ENCODE measurements around the gene SPATA9.
"Not testable (repeated sequence)": the region's sequence is repeated elsewhere in the genome, so short reads cannot be mapped to it uniquely, and the experiment has no call there.

SPATA9 gene

DNA sequence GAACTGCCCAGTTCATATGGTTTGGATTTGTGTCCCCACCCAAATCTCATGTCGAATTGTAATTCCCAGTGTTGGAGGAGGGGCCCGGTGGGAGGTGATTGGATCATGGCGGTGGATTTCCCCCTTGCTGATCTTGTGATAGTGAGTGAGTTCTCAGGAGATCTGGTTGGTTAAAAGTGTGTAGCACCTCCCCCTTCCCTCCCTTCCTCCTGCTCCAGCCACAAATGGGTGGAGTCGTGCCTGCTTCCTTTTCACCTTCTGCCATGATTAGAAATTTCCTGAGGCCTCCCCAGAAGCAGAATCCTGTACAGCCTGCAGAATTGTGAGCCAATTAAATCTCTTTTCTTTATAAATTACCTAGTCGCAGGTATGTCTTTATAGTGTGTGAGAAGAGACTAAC, 23.4 kb upstream of the SPATA9 start:
- not testable (repeated sequence) for H3K4me3 ChIP-seq (ENCODE audit: low read length); H3K4me1 ChIP-seq (ENCODE audit: control insufficient read depth, insufficient read depth, low read length); DNase-seq (ENCODE audit: low read depth, low spot score); H3K36me3 ChIP-seq (ENCODE audit: control insufficient read depth, insufficient read depth, low read length); H3K9me3 ChIP-seq (ENCODE audit: control insufficient read depth, insufficient read depth, low read length); H3K27ac ChIP-seq (ENCODE audit: low read length); H3K27me3 ChIP-seq (ENCODE audit: control insufficient read depth, insufficient read depth, low read length)
- WGBS (ENCODE audit: insufficient coverage, insufficient read length): no CpG with 5 or more reads among the region's 5 CpGs

DNA sequence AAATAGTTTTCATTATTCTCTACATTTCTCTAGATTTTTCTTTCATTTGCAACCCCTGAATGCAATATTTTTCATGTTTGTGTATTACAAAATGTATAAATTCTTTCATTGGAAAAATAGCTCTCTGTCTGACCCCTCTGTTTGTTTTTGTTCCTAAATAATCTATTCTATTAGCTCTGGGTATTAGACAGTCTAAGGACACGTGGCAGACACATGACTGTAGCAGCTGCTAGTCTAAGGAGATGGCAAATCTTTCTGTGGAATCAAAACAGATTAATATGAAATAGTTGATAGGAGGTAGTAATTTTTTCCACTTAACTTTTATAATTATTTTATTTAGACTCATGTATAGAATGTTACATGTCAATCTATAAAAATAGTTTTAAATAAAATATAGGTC, 21.4 kb upstream of the SPATA9 start:
- Histone ChIP-seq H3K36me3 (ENCODE audit: control insufficient read depth, insufficient read depth, low read length) (no peaks in the 10 kb centered on the region), H3K27me3 (ENCODE audit: control insufficient read depth, insufficient read depth, low read length) (no peaks in the 10 kb centered on the region), H3K27ac (ENCODE audit: low read length) (no peak overlapping the region), H3K9me3 (ENCODE audit: control insufficient read depth, insufficient read depth, low read length) (no peaks in the 10 kb centered on the region), H3K4me1 (ENCODE audit: control insufficient read depth, insufficient read depth, low read length) (no peaks in the 10 kb centered on the region), H3K4me3 (ENCODE audit: low read length) (no peak overlapping the region)
- no CpG with 5 or more reads among the region's 1 CpG for WGBS (ENCODE audit: insufficient coverage, insufficient read length)
- no peak for DNase-seq (ENCODE audit: low read depth, low spot score)

DNA sequence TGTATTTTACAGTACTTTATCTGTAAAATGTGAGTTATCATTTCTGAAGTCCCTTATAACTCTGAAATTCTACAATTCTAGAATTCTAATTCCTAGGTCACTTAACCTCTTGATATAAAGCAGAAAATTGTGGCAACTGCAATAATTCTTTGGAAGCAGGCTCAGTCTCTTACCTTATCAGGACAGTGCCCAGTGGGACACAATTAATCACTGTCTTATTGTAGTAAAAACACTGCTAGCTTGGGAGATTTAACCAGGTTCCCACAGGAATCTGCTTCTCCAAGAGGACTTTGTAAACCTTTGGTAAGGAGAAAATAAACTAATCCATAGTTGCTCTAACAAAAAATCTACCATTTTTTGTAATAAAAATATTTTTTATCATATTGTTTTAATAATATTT, 18.3 kb upstream of the SPATA9 start:
- H3K4me1 ChIP-seq (ENCODE audit: control insufficient read depth, insufficient read depth, low read length): no peaks in the 10 kb centered on the region
- no peaks in the 10 kb centered on the region for H3K36me3 ChIP-seq (ENCODE audit: control insufficient read depth, insufficient read depth, low read length)
- H3K9me3 ChIP-seq (ENCODE audit: control insufficient read depth, insufficient read depth, low read length): no peaks in the 10 kb centered on the region
- H3K27me3 ChIP-seq (ENCODE audit: control insufficient read depth, insufficient read depth, low read length): no peaks in the 10 kb centered on the region
- H3K4me3 ChIP-seq (ENCODE audit: low read length): no peak overlapping the region
- no peak for DNase-seq (ENCODE audit: low read depth, low spot score)
- no peak overlapping the region for H3K27ac ChIP-seq (ENCODE audit: low read length)

DNA sequence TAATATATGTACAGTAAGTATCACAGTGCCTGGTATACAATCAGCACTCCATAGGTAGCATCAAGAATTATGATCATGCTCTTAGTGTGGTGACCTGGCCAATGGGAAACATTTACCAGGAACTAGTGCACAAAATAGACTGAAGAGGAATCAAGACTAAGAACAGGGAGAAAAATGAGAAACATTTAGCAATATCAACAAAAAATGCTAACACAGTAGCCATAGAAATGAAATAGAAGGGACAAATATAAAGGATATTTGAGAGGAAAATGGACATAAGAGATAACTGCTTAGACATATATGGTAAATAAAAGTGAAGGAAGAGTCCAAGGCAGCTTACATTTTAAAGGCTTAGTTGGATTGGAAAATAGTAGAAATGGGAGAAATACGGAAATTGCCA, 16.5 kb upstream of the SPATA9 start:
- H3K9me3 ChIP-seq (ENCODE audit: control insufficient read depth, insufficient read depth, low read length): no peaks in the 10 kb centered on the region
- no peaks in the 10 kb centered on the region for H3K4me1 ChIP-seq (ENCODE audit: control insufficient read depth, insufficient read depth, low read length)
- DNase-seq (ENCODE audit: low read depth, low spot score): no peak
- no peak overlapping the region for H3K27ac ChIP-seq (ENCODE audit: low read length)
- H3K27me3 ChIP-seq (ENCODE audit: control insufficient read depth, insufficient read depth, low read length): no peaks in the 10 kb centered on the region
- WGBS (ENCODE audit: insufficient coverage, insufficient read length): 100% methylated on average over 1 of the region's 1 CpG
- no peaks in the 10 kb centered on the region for H3K36me3 ChIP-seq (ENCODE audit: control insufficient read depth, insufficient read depth, low read length)
- no peak overlapping the region for H3K4me3 ChIP-seq (ENCODE audit: low read length)

DNA sequence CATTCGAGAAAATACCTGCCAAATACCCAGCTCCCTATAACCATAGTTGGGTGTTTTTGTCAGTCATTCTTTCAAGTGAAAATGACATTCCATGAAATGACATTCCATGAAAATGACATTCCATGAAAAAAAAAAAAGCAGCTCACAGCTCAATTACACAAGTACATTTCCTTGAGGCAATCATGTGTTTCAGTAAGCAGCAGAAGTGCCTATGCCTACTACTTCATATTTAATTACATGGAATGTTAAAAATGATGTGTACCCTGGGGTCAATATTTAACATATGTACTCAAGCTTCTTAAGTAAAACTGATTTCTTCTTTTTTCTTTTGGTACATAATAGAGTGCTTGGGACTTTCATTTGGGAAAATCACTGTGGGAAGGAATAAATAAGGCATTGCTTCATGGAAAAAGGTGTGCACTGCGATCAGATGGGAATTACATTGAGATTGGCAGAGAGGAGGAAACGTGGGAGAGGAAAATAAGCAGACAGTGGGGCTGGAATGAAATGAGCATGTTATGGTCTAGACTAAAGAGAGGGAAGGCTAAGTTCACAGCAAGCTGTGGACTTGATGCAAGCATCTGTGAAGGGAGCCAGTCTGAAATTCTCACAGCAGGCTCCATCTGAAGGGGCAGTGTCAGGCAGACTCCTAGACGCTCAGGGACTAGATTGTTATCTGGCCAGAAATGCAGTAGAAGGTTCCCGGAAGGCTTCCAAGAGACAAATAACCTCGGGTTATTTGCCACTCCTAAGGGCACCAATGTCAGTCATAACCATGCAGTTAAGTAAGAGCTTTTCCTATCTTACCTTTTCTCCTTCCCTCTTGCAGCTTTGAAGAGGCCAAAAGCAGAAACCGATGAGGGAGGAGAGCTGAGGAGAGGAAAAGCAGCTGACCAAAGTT, 15.2 kb upstream of the SPATA9 start:
- WGBS (ENCODE audit: insufficient coverage, insufficient read length): no CpG with 5 or more reads among the region's 7 CpGs
- H3K9me3 ChIP-seq (ENCODE audit: control insufficient read depth, insufficient read depth, low read length): no peaks in the 10 kb centered on the region
- no peak overlapping the region for H3K4me3 ChIP-seq (ENCODE audit: low read length)
- no peaks in the 10 kb centered on the region for H3K27me3 ChIP-seq (ENCODE audit: control insufficient read depth, insufficient read depth, low read length)
- no peaks in the 10 kb centered on the region for H3K36me3 ChIP-seq (ENCODE audit: control insufficient read depth, insufficient read depth, low read length)
- no peak overlapping the region for H3K27ac ChIP-seq (ENCODE audit: low read length)
- no peaks in the 10 kb centered on the region for H3K4me1 ChIP-seq (ENCODE audit: control insufficient read depth, insufficient read depth, low read length)
- no peak for DNase-seq (ENCODE audit: low read depth, low spot score)

DNA sequence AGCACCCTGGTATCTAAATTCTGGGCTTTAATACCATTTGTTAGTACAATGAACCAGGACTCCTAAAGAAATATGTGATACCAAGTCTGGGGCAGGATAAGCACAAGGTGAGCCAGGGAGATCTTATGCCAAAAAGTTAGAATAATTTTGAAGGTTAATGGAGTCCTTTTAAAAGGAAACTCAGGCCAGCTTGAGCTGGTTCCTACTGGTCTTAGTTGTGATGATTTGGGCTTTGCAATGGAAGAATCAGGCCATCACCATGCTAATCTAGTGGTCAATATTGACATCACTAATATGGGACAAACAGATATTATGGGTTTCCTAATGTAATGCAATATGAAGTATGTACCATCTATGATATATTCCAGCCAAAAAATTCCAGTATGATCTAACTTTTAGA, 7.5 kb upstream of the SPATA9 start:
- Histone ChIP-seq H3K9me3 (ENCODE audit: control insufficient read depth, insufficient read depth, low read length) (no peaks in the 10 kb centered on the region), H3K27ac (ENCODE audit: low read length) (no peak overlapping the region), H3K4me3 (ENCODE audit: low read length) (no peak overlapping the region), H3K27me3 (ENCODE audit: control insufficient read depth, insufficient read depth, low read length) (no peaks in the 10 kb centered on the region), H3K4me1 (ENCODE audit: control insufficient read depth, insufficient read depth, low read length) (no peaks in the 10 kb centered on the region), H3K36me3 (ENCODE audit: control insufficient read depth, insufficient read depth, low read length) (no peaks in the 10 kb centered on the region)
- no peak for DNase-seq (ENCODE audit: low read depth, low spot score)

DNA sequence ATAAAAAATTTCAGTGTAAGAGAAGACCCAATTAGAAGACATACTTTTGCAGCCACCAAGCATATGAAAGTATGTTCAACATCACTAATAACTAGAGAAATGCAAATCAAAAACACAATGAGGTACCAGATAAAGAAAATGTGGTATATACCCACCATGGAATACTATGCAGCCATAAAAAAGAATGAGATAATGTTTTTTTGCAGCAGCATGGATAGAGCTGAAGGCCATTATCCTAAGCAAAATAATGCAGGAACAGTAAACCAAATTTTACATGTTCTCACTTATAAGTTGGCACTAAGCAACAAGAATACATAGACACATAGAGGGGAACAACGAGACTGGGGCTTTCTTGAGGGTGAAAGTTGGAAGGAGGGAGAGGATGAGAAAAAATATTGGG, 6.9 kb upstream of the SPATA9 start:
- no peaks in the 10 kb centered on the region for H3K27me3 ChIP-seq (ENCODE audit: control insufficient read depth, insufficient read depth, low read length)
- no peaks in the 10 kb centered on the region for H3K9me3 ChIP-seq (ENCODE audit: control insufficient read depth, insufficient read depth, low read length)
- WGBS (ENCODE audit: insufficient coverage, insufficient read length): no CpG with 5 or more reads among the region's 1 CpG
- no peaks in the 10 kb centered on the region for H3K36me3 ChIP-seq (ENCODE audit: control insufficient read depth, insufficient read depth, low read length)
- no peak for DNase-seq (ENCODE audit: low read depth, low spot score)
- H3K4me1 ChIP-seq (ENCODE audit: control insufficient read depth, insufficient read depth, low read length): no peaks in the 10 kb centered on the region
- H3K27ac ChIP-seq (ENCODE audit: low read length): no peak overlapping the region
- H3K4me3 ChIP-seq (ENCODE audit: low read length): no peak overlapping the region

DNA sequence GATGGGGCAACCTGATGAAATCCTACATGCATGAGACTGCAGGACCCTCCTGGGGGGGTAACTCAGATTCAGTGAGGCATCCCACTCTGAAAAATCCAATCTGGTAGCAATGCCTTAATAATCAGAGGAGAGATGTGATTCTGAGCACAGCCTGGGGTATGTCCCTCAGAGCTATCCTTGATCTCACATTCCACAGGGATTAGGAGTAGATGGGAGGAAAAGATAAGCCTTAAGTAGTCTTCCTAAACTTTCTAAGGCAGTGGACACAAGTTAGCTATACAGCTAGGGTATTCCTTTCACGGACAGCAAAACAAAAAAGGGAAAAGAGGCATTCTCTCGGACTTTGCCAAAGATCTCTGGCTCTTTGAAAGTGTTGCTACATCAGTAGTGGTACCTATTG, 3.9 kb upstream of the SPATA9 start:
- no peaks in the 10 kb centered on the region for H3K4me1 ChIP-seq (ENCODE audit: control insufficient read depth, insufficient read depth, low read length)
- no peaks in the 10 kb centered on the region for H3K9me3 ChIP-seq (ENCODE audit: control insufficient read depth, insufficient read depth, low read length)
- H3K27me3 ChIP-seq (ENCODE audit: control insufficient read depth, insufficient read depth, low read length): no peaks in the 10 kb centered on the region
- DNase-seq (ENCODE audit: low read depth, low spot score): no peak
- H3K27ac ChIP-seq (ENCODE audit: low read length): no peak overlapping the region
- no peak overlapping the region for H3K4me3 ChIP-seq (ENCODE audit: low read length)
- no peaks in the 10 kb centered on the region for H3K36me3 ChIP-seq (ENCODE audit: control insufficient read depth, insufficient read depth, low read length)
- WGBS (ENCODE audit: insufficient coverage, insufficient read length): no CpG with 5 or more reads among the region's 2 CpGs

DNA sequence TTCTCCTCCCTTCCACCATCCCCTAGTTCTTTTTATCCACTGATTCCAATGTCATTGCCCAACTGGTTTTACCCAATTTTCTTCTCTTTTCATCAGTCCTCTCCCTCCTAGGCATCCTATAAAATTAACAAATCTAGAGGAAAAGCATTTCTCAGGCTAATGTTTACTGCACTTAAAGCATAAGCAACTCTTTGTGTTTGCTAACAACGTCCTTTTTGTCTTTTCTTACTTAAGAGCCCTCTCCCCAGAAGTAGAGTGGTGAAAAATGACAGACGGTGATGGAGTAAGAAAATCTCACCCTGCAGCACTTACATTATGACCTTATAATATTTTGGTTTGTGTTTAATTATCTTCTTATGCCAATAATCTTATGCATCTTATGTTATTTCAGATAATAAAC, 1.6 kb upstream of the SPATA9 start:
- Histone ChIP-seq H3K9me3 (ENCODE audit: control insufficient read depth, insufficient read depth, low read length) (no peaks in the 10 kb centered on the region), H3K4me1 (ENCODE audit: control insufficient read depth, insufficient read depth, low read length) (no peaks in the 10 kb centered on the region; the same call in 1 of the 2 replicates), H3K27me3 (ENCODE audit: control insufficient read depth, insufficient read depth, low read length) (no peaks in the 10 kb centered on the region), H3K36me3 (ENCODE audit: control insufficient read depth, insufficient read depth, low read length) (no peaks in the 10 kb centered on the region), H3K27ac (ENCODE audit: low read length) (no peak overlapping the region), H3K4me3 (ENCODE audit: low read length) (no peak overlapping the region)
- WGBS (ENCODE audit: insufficient coverage, insufficient read length): no CpG with 5 or more reads among the region's 2 CpGs
- DNase-seq (ENCODE audit: low read depth, low spot score): no peak

DNA sequence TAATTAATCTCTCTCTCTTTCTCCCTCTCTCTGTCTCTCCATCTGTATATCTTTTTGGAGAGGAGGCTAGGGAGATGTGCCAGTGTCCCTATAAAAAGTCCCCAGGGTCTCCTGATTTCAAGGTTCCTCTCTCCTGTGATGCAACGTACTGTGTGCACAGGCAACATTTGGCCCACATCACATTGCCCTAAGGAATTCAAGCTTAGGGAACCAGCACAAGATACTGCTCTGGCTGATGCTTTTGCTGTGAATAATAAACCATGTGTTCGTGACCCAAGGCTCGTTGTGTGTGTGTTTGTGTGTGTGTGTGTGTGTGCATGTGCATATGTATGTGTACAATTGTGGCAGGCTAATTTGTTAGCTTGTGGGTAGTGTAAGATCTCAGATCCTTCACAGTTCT, 9.7 kb downstream of the SPATA9 start:
- Histone ChIP-seq H3K4me1 (ENCODE audit: control insufficient read depth, insufficient read depth, low read length) (peaks cover 1% of the 10 kb centered on the region; the same call in 1 of the 2 replicates), H3K27ac (ENCODE audit: low read length) (no peak overlapping the region), H3K4me3 (ENCODE audit: low read length) (no peak overlapping the region), H3K27me3 (ENCODE audit: control insufficient read depth, insufficient read depth, low read length) (no peaks in the 10 kb centered on the region), H3K9me3 (ENCODE audit: control insufficient read depth, insufficient read depth, low read length) (no peaks in the 10 kb centered on the region), H3K36me3 (ENCODE audit: control insufficient read depth, insufficient read depth, low read length) (no peaks in the 10 kb centered on the region)
- no CpG with 5 or more reads among the region's 3 CpGs for WGBS (ENCODE audit: insufficient coverage, insufficient read length)
- DNase-seq (ENCODE audit: low read depth, low spot score): no peak

DNA sequence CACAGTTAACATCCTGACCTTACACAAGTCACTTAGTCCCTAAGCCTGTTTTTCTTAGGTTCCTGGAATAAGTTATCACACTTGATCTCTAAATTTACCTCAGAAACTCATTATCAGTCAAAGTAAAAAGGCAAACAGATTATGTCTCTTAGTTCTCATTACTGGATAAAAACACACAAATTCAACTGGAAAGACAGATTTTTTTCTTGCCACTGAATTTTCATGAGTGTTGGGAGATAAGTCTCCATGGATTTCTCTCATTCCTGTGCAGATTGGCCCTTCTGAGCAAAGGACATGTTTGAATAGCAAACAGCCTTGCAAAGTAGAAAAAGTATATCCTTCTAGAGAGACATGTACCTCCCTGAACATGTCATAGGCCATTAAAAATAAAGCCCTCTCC, 10.2 kb downstream of the SPATA9 start:
- Histone ChIP-seq H3K4me3 (ENCODE audit: low read length) (no peak overlapping the region), H3K9me3 (ENCODE audit: control insufficient read depth, insufficient read depth, low read length) (no peaks in the 10 kb centered on the region), H3K27ac (ENCODE audit: low read length) (no peak overlapping the region), H3K4me1 (ENCODE audit: control insufficient read depth, insufficient read depth, low read length) (peaks cover 1% of the 10 kb centered on the region; the same call in 1 of the 2 replicates), H3K36me3 (ENCODE audit: control insufficient read depth, insufficient read depth, low read length) (no peaks in the 10 kb centered on the region), H3K27me3 (ENCODE audit: control insufficient read depth, insufficient read depth, low read length) (no peaks in the 10 kb centered on the region)
- no peak for DNase-seq (ENCODE audit: low read depth, low spot score)

Data from iPS DF 6.9 (cell line).